MCF 10A (cell line): ENCODE results near the gene MAP2K6. TPM values are rescaled to one million over a fixed set of nuclear protein-coding genes. Genes with fewer than 3 reads are reported as not detected.

Experiments
- BruUV-seq: library from RNA; stranded (reverse); fragments of 400-500 nt; replicated peaks from 2 replicates; lab custom pipeline; 2021; lab: Mats Ljungman, UMichigan
- CTCF ChIA-PET: fragments of 300-600 bp; sonication (Branson Sonifier 250); formaldehyde crosslinking; extraction: SDS; loops from one replicate; lab custom pipeline; 2021; ENCODE audit warnings: antibody characterized with exemption, inconsistent platforms; lab: Yijun Ruan, JAX
- POLR2A ChIA-PET: fragments of 300-600, 350-650 bp; sonication (Branson Sonifier 250); formaldehyde crosslinking; extraction: SDS; loops from one replicate; lab custom pipeline; 2020; ENCODE audit warnings: antibody characterized with exemption, inconsistent platforms; lab: Yijun Ruan, JAX
- DNase-seq: peaks from one replicate; pipeline ENCODE4 v3.0.0-alpha.2; 2018; ENCODE audit not compliant: unreplicated experiment
- H3K27ac Mint-ChIP-seq: one replicate; pipeline ENCODE4 v1.8.0; 2022; ENCODE audit warnings: mild to moderate bottlenecking, low read depth, mixed read lengths; ENCODE audit not compliant: unreplicated experiment
- H3K27me3 Mint-ChIP-seq: one replicate; pipeline ENCODE4 v1.8.0; 2022; ENCODE audit warnings: mixed read lengths; ENCODE audit not compliant: insufficient read depth, unreplicated experiment
- H3K36me3 Mint-ChIP-seq: one replicate; pipeline ENCODE4 v1.8.0; 2022; ENCODE audit warnings: mild to moderate bottlenecking, moderate library complexity, mixed read lengths; ENCODE audit not compliant: insufficient read depth, unreplicated experiment
- H3K4me1 Mint-ChIP-seq: one replicate; pipeline ENCODE4 v1.8.0; 2022; ENCODE audit warnings: mixed read lengths; ENCODE audit not compliant: insufficient read depth, unreplicated experiment
- H3K4me3 Mint-ChIP-seq: one replicate; pipeline ENCODE4 v1.8.0; 2022; ENCODE audit warnings: mild to moderate bottlenecking, moderate library complexity, mixed read lengths; ENCODE audit not compliant: unreplicated experiment
- H3K9me3 Mint-ChIP-seq: one replicate; pipeline ENCODE4 v1.8.0; 2022; ENCODE audit warnings: mixed read lengths; ENCODE audit not compliant: unreplicated experiment
- intact Hi-C: fragments of 100-400 bp; cut with micrococcal nuclease; formaldehyde crosslinking; loops from 2 replicates; pipeline ENCODE4 v1.14.1; 2022
- total RNA-seq: library from RNA; stranded (reverse); gene quantifications from 2 replicates; pipeline ENCODE4 v1.2.3, GENCODE V29; 2022
- TF ChIP-seq, protein P1 (sequence below): fragments of 200-600 bp; IDR thresholded peaks from one replicate; pipeline ENCODE4 v1.8.0; 2022; ENCODE audit warnings: antibody characterized with exemption, mild to moderate bottlenecking; ENCODE audit not compliant: unreplicated experiment

MAP2K6 gene
- total RNA-seq, 1 experiment from 2014 or later = 0.28 TPM

DNA sequence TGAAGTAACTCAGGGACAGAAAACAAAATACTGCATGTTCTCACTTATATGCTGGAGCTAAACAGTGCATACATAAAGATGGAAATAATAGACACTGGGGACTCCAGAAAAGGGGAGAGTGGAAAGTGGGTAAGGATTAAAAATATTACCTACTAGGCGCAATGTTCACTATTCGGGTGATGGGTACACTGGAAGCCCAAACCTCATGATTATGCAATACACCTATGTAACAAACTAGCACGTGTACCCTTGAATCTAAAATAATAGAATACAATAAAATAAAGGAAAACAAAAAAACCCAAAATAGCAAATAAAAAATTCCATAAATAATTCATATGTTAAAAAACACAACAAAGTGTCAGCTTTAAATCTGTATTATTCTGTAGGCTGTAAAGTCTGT is 56.9 kb downstream of the MAP2K6 start:
- POLR2A ChIA-PET = interaction anchor here (0.6 to 1.5 kb wide), 4 partner anchors 9 to 603 kb away, joined by 3 to 4 read pairs (median 4); no protein-coding TSS in a partner anchor
- peaks cover 23% of the 10 kb centered on the region for H3K4me1 Mint-ChIP-seq
- intact Hi-C loops = no loop called here
- no peak for DNase-seq
- no peak overlapping the region for H3K27ac Mint-ChIP-seq
- H3K4me3 Mint-ChIP-seq = no peak overlapping the region
- TF ChIP-seq, protein P1, sequence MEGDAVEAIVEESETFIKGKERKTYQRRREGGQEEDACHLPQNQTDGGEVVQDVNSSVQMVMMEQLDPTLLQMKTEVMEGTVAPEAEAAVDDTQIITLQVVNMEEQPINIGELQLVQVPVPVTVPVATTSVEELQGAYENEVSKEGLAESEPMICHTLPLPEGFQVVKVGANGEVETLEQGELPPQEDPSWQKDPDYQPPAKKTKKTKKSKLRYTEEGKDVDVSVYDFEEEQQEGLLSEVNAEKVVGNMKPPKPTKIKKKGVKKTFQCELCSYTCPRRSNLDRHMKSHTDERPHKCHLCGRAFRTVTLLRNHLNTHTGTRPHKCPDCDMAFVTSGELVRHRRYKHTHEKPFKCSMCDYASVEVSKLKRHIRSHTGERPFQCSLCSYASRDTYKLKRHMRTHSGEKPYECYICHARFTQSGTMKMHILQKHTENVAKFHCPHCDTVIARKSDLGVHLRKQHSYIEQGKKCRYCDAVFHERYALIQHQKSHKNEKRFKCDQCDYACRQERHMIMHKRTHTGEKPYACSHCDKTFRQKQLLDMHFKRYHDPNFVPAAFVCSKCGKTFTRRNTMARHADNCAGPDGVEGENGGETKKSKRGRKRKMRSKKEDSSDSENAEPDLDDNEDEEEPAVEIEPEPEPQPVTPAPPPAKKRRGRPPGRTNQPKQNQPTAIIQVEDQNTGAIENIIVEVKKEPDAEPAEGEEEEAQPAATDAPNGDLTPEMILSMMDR = no peak
- no peaks in the 10 kb centered on the region for H3K36me3 Mint-ChIP-seq
- no TSS peak for BruUV-seq
- H3K9me3 Mint-ChIP-seq = no peaks in the 10 kb centered on the region
- H3K27me3 Mint-ChIP-seq = no peaks in the 10 kb centered on the region
- CTCF ChIA-PET = no interaction called here

DNA sequence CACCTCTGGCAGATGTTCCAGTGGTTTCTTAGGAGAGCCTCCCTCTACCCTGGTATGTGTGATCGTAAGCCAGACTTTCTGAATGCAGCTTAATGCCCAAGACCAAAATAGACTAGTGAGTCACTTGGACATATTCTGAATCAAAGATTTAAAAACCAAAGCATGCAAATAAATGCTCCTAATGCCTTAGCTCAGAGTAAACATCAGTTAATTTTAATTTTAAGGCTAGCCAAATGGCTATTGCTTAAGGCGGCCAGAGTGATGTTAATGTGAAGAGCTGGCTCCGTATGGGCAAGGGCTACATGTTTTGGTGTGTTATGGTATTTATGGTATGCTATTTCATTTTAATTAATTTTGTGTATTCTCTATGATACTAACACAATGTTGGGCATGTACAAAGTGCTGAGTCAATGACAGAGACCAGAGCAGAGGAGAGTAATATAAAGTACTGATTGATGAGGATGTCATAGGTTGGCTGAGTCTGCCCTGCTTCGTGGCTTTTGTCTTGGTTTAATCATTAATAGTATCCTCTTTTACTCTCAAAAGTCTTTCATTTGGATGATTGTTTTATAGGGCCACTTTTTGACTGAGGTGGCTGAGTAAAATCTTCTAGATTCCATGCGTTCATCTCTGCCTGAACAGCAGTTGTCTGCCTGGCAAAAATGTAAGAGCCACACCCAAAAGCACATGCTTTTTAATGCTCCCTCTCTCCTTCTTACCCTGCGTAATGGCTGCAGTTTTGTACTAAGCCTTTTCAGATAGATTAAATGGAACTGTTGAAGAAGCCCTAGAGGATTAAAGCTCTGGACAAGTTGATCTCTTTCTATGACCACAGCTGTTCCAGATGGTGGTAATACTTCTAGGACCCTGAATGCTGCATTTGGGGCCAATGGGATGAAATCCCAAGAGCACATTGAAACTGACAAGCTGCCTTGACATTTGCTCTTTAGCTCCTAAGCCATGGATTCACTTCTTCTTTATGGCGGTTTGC is 59.6 kb downstream of the MAP2K6 start:
- Mint-ChIP-seq H3K36me3 (no peaks in the 10 kb centered on the region), H3K27ac (peak overlapping the region; percentile 46)
- CTCF ChIA-PET = interaction anchor here (1.0 kb wide), 1 partner anchor 139 kb away, joined by 4 read pairs; no protein-coding TSS in a partner anchor

DNA sequence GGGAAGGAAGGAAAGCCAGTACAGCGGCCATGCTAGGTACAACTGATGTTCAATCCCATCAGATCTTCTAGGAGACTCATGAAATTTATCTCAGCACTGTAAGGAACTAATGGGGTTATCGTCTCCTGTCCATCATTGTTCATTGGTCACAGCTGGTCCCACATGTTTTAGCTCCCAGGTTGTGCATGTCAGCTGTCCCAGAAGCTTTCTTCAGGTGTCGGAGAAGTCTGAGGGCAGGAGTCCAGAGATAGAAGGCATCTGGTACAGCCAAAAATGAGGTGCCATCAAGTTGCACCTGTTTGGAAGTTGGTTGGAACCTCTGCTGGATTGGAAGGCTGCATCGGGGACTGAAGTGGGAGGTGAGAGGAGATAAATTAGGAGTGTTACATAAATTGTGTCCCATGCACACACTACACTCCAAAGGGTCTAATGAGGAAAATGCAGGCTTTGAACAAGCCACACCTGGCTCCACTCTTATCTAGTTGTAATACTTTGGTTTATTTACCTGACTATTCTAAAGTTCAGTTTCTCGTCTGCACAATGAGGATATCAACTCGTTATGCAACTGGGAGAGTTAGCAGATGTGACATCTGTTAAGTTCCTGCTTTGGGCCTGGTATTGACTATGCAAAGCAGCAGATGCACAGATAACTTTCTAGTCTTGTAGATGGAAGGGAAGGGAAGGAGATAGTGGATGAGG is 62.9 kb downstream of the MAP2K6 start:
- BruUV-seq = no TSS peak
- ChIA-PET POLR2A (no interaction called here), CTCF (interaction anchor here (0.7 kb wide), 1 partner anchor 34 kb away, joined by 3 read pairs; no protein-coding TSS in a partner anchor)

More for the DNA sequence above, 59.6 kb downstream of the MAP2K6 start:
- peaks cover 15% of the 10 kb centered on the region for H3K4me1 Mint-ChIP-seq
- H3K9me3 Mint-ChIP-seq = no peaks in the 10 kb centered on the region
- no peaks in the 10 kb centered on the region for H3K27me3 Mint-ChIP-seq
- DNase-seq = no peak
- TF ChIP-seq, protein P1 = no peak
- H3K4me3 Mint-ChIP-seq = no peak overlapping the region
- POLR2A ChIA-PET = interaction anchor here (0.8 to 2.3 kb wide), 9 partner anchors 13 to 797 kb away, joined by 3 to 7 read pairs (median 4); partner anchors contain the start of gene ABCA5
- intact Hi-C loops = no loop called here
- BruUV-seq = no TSS peak

More for the DNA sequence above, 62.9 kb downstream of the MAP2K6 start:
- intact Hi-C loops = no loop called here
- no peak for DNase-seq
- Mint-ChIP-seq H3K4me3 (no peak overlapping the region), H3K27me3 (no peaks in the 10 kb centered on the region), H3K36me3 (no peaks in the 10 kb centered on the region), H3K27ac (no peak overlapping the region), H3K9me3 (no peaks in the 10 kb centered on the region), H3K4me1 (peaks cover 35% of the 10 kb centered on the region)
- TF ChIP-seq, protein P1 = no peak
